ENCODE results near the gene RASL11A. TPM values are rescaled to one million over a fixed set of nuclear protein-coding genes. Genes with fewer than 3 reads are reported as not detected.

RASL11A gene
- polyA plus RNA-seq, 3 donors = 1.0 to 6.8 (median 3.8) TPM

DNA sequence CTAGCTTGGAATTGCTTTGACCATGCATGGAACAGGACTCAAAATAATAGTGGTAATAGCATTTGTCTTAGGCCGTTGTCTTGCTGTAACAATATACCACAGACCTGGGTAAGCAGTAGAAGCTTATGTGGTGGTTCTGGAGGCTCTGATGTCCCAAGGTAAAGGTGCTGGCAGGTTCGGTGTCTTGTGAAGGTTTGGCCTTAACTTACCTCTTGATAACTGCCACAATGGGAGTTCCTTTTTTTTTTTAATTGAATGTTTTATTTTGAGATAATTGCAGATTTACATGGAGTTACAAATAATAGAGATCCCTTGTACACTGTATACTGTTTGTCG lies 13.4 kb upstream of the RASL11A start:
- Histone ChIP-seq H3K4me1 (ENCODE audit: control insufficient read depth in 1 of 2, insufficient read depth in 2 of 2, low read length in 2 of 2) (peaks cover 39 to 47% of the 10 kb centered on the region in 2 donors), H3K79me2 (ENCODE audit: insufficient read depth, low read length) (peaks cover 57% of the 10 kb centered on the region), H3K4me3 (replicated peaks in 1 of 3; ENCODE audit: low read depth in 2 of 3, low read length in 3 of 3) (no peak overlapping the region), H4K20me1 (ENCODE audit: insufficient read depth, low read length) (peaks cover 8% of the 10 kb centered on the region), H3K27ac (ENCODE audit: low read depth in 1 of 2, low read length in 2 of 2) (peak overlapping the region in 1 of 2 donors; percentile 21), H3K4me2 (replicated peaks; ENCODE audit: extremely low read depth, low read length, poor library complexity, severe bottlenecking) (no peak overlapping the region), H3K9ac (ENCODE audit: insufficient read depth, low read length, poor library complexity, severe bottlenecking) (no peak overlapping the region), H2AFZ (ENCODE audit: insufficient read depth, low read depth, low read length, poor library complexity, severe bottlenecking) (no peak overlapping the region), H3K27me3 (ENCODE audit: control insufficient read depth in 2 of 2, insufficient read depth in 2 of 2, low read length in 2 of 2) (no peaks in the 10 kb centered on the region), H3K36me3 (replicated peaks in 1 of 2; ENCODE audit: control insufficient read depth in 1 of 2, insufficient read depth in 2 of 2, low read length in 2 of 2) (peaks cover 45 to 57% of the 10 kb centered on the region in 2 donors), H3K9me3 (replicated peaks in 1 of 2; ENCODE audit: control insufficient read depth in 1 of 2, insufficient read depth in 1 of 2, low read length in 2 of 2) (no peaks in the 10 kb centered on the region)
- WGBS (ENCODE audit: insufficient coverage) = 86% methylated on average over 1 of the region's 3 CpGs
- no peaks in the 10 kb centered on the region for H3K27me3 Mint-ChIP-seq (ENCODE audit: low read depth in 3 of 3)
- no peak for DNase-seq
- no peak overlapping the region for H3K4me3 Mint-ChIP-seq
- peaks cover 54 to 61% of the 10 kb centered on the region in 2 donors for H3K36me3 Mint-ChIP-seq
- intact Hi-C loops (cut with micrococcal nuclease) = loop anchor here (10.0 kb wide), 2 partner anchors 168 to 368 kb away; partner anchors contain the start of genes GTF3A (in 1 of the 2), LNX2 (in 1 of the 2) and POLR1D (in 1 of the 2)
- peak overlapping the region in 3 of 7 donors; percentile 42 to 57 (median 52) for H3K27ac Mint-ChIP-seq
- H3K9me3 Mint-ChIP-seq = no peaks in the 10 kb centered on the region
- H3K4me1 Mint-ChIP-seq = peaks cover 52% of the 10 kb centered on the region
- TF ChIP-seq, protein P1, sequence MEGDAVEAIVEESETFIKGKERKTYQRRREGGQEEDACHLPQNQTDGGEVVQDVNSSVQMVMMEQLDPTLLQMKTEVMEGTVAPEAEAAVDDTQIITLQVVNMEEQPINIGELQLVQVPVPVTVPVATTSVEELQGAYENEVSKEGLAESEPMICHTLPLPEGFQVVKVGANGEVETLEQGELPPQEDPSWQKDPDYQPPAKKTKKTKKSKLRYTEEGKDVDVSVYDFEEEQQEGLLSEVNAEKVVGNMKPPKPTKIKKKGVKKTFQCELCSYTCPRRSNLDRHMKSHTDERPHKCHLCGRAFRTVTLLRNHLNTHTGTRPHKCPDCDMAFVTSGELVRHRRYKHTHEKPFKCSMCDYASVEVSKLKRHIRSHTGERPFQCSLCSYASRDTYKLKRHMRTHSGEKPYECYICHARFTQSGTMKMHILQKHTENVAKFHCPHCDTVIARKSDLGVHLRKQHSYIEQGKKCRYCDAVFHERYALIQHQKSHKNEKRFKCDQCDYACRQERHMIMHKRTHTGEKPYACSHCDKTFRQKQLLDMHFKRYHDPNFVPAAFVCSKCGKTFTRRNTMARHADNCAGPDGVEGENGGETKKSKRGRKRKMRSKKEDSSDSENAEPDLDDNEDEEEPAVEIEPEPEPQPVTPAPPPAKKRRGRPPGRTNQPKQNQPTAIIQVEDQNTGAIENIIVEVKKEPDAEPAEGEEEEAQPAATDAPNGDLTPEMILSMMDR (IDR thresholded peaks at IDR 0.05) = no peak

DNA sequence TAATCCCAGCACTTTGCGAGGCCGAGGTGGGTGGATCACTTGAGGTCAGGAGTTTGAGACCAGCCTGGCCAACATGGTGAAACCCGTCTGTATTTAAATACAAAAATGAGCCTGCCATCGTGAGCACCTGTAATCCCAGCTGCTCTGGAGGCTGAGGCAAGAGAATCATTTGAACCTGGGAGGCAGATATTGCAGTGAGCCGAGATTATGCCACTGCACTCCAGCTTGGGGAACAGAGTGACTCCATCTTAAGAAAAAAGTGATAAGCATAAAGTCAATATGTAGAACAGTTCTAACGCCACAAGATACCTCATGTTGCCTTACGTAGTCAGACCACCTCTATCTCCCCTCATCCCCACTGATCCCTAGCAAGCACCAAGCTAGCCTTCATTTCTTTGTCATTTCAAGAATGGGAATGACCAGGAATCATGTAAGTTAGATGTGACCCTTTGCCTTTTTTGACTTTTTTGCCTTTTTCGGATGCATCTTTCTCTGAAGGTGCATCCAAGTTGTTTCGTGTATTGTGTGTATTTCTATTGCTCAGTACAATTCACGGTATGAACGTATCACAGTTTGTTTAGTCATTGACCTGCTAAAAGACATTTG lies 12.9 kb upstream of the RASL11A start:
- H3K9me3 Mint-ChIP-seq = no peaks in the 10 kb centered on the region
- peaks cover 8% of the 10 kb centered on the region for H4K20me1 ChIP-seq (ENCODE audit: insufficient read depth, low read length)
- no peak overlapping the region for H2AFZ ChIP-seq (ENCODE audit: insufficient read depth, low read depth, low read length, poor library complexity, severe bottlenecking)
- TF ChIP-seq, protein P1 (IDR thresholded peaks at IDR 0.05) = no peak
- DNase-seq = no peak
- peaks cover 52% of the 10 kb centered on the region for H3K79me2 ChIP-seq (ENCODE audit: insufficient read depth, low read length)
- H3K27ac Mint-ChIP-seq = peak overlapping the region in 5 of 7 donors; percentile 13 to 76 (median 51)
- H3K36me3 ChIP-seq (replicated peaks in 1 of 2; ENCODE audit: control insufficient read depth in 1 of 2, insufficient read depth in 2 of 2, low read length in 2 of 2) = peaks cover 45 to 57% of the 10 kb centered on the region in 2 donors
- no peaks in the 10 kb centered on the region for H3K27me3 Mint-ChIP-seq (ENCODE audit: low read depth in 3 of 3)
- peaks cover 35 to 45% of the 10 kb centered on the region in 2 donors for H3K4me1 ChIP-seq (ENCODE audit: control insufficient read depth in 1 of 2, insufficient read depth in 2 of 2, low read length in 2 of 2)
- no peaks in the 10 kb centered on the region for H3K9me3 ChIP-seq (replicated peaks in 1 of 2; ENCODE audit: control insufficient read depth in 1 of 2, insufficient read depth in 1 of 2, low read length in 2 of 2)
- 94% methylated on average over 7 of the region's 11 CpGs for WGBS (ENCODE audit: insufficient coverage)
- peaks cover 57 to 66% of the 10 kb centered on the region in 2 donors for H3K36me3 Mint-ChIP-seq
- peaks cover 52% of the 10 kb centered on the region for H3K4me1 Mint-ChIP-seq
- no peak overlapping the region for H3K4me2 ChIP-seq (replicated peaks; ENCODE audit: extremely low read depth, low read length, poor library complexity, severe bottlenecking)
- H3K27ac ChIP-seq (ENCODE audit: low read depth in 1 of 2, low read length in 2 of 2) = peak overlapping the region in 1 of 2 donors; percentile 80
- H3K9ac ChIP-seq (ENCODE audit: insufficient read depth, low read length, poor library complexity, severe bottlenecking) = no peak overlapping the region
- H3K27me3 ChIP-seq (ENCODE audit: control insufficient read depth in 2 of 2, insufficient read depth in 2 of 2, low read length in 2 of 2) = no peaks in the 10 kb centered on the region
- no peak overlapping the region for H3K4me3 ChIP-seq (replicated peaks in 1 of 3; ENCODE audit: low read depth in 2 of 3, low read length in 3 of 3)
- intact Hi-C loops (cut with micrococcal nuclease) = loop anchor here (10.0 kb wide), 2 partner anchors 167 to 367 kb away; partner anchors contain the start of genes GTF3A (in 1 of the 2), LNX2 (in 1 of the 2) and POLR1D (in 1 of the 2)
- H3K4me3 Mint-ChIP-seq = no peak overlapping the region

All from CD14-positive monocyte (primary cell).